Liver (tissue), 3 donors: ENCODE measurements around the gene ICOSLG.
"Not testable (repeated sequence)": the region's sequence is repeated elsewhere in the genome, so short reads cannot be mapped to it uniquely, and the experiment has no call there.

ENCODE experiments used
- ATF3 ChIP-seq: IDR thresholded peaks from 2 replicates; pipeline ENCODE4 v1.6.1; 2016; ENCODE audit warnings: antibody characterized with exemption
- CTCF ChIP-seq: fragments of 150-350 bp; IDR thresholded peaks from 2 replicates; pipeline ENCODE4 v1.5.1; 2017; ENCODE audit warnings: improper control_type of control experiment, low read depth, low read length; ENCODE audit not compliant: missing input control
- FOXA1 ChIP-seq: IDR thresholded peaks from 2 replicates; pipeline ENCODE4 v1.6.1; 2016; ENCODE audit warnings: antibody characterized with exemption
- HNF4G ChIP-seq: IDR thresholded peaks from 2 replicates; pipeline ENCODE4 v1.6.1; 2016; ENCODE audit warnings: antibody characterized with exemption
- JUND ChIP-seq, 2 donors: IDR thresholded peaks; 2 replicates each; pipeline ENCODE4 v1.6.1; 2016; ENCODE audit warnings: antibody characterized with exemption in 2 of 2
- RAD21 ChIP-seq, 2 donors: IDR thresholded peaks; 2 replicates each; pipeline ENCODE4 v1.6.1; 2016; ENCODE audit warnings: antibody characterized with exemption in 2 of 2, mild to moderate bottlenecking in 2 of 2
- REST ChIP-seq: IDR thresholded peaks from 2 replicates; pipeline ENCODE4 v1.6.1; 2016; ENCODE audit warnings: antibody characterized with exemption, mild to moderate bottlenecking
- RXRA ChIP-seq, 2 donors: IDR thresholded peaks; 2 replicates each; pipeline ENCODE4 v1.6.1; 2017 to 2018; ENCODE audit warnings: antibody characterized with exemption in 2 of 2, mild to moderate bottlenecking in 1 of 2
- SP1 ChIP-seq: IDR thresholded peaks from 2 replicates; pipeline ENCODE4 v1.6.1; 2018; ENCODE audit warnings: antibody characterized with exemption, mild to moderate bottlenecking
- YY1 ChIP-seq: IDR thresholded peaks from 2 replicates; pipeline ENCODE4 v1.6.1; 2016; ENCODE audit warnings: antibody characterized with exemption, mild to moderate bottlenecking
- TF ChIP-seq, protein P1 (sequence below): IDR thresholded peaks from 2 replicates; pipeline ENCODE4 v1.6.1; 2016; ENCODE audit warnings: antibody characterized with exemption
- donor health status: healthy.
- donor health status: healthy.

- TF ChIP-seq, protein P1, sequence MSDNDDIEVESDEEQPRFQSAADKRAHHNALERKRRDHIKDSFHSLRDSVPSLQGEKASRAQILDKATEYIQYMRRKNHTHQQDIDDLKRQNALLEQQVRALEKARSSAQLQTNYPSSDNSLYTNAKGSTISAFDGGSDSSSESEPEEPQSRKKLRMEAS = not testable (repeated sequence)
- TF ChIP-seq JUND (IDR thresholded peaks at IDR 0.05); REST; CTCF; HNF4G; RXRA (IDR thresholded peaks at IDR 0.05); SP1; RAD21 (IDR thresholded peaks at IDR 0.05); YY1; FOXA1; ATF3: not testable (repeated sequence)
These were observed 40.7 kb downstream of the ICOSLG start for GRCh38 chr21:44199997-44200396.
